ENCODE measurements around the gene DHCR24.

Gene DHCR24

DNA sequence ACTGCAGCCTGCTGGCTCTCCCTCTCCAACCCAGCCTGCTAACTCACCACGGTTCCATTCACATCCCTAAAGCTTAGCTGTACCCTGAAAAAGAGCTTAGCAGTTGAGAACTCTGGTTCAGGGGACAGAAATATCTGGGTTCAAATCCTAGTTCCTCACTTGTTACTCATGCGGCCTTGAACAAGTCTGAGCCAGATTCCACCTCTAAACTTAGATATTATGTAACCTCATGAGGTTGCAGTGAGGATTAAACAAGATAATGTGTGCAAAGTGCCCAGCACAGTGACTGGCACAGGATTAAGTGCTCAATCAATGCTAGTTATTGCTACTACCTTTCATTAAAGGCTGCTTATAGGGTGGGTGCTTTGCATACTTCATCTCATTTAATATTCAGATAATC is 41.3 kb upstream of the DHCR24 start:
- POLR2A ChIA-PET = no interaction called here
- Histone ChIP-seq H3K9me3 (ENCODE audit: control insufficient read depth, insufficient read depth, low read depth, low read length) (no peaks in the 10 kb centered on the region), H3K27ac (ENCODE audit: extremely low read depth, low read depth, low read length) (no peak overlapping the region), H3K36me3 (ENCODE audit: control insufficient read depth in 2 of 2, insufficient read depth in 1 of 2, low read length in 2 of 2) (no peaks in the 10 kb centered on the region), H3K4me3 (ENCODE audit: low read depth, low read length) (no peak overlapping the region), H3K4me1 (ENCODE audit: control insufficient read depth, insufficient read depth, low read length) (no peaks in the 10 kb centered on the region)
- CTCF ChIA-PET = interaction anchor here (0.9 to 5.1 kb wide), 4 partner anchors 9 to 94 kb away, joined by 4 to 35 read pairs (median 8); no protein-coding TSS in a partner anchor
- TF ChIP-seq ZNF221 (tag by site-specific recombination; IDR thresholded peaks at IDR 0.05; ENCODE audit: borderline replicate concordance) (no peak), ZNF239 (tag by site-specific recombination; IDR thresholded peaks at IDR 0.05) (no peak), ZNF549 (tag by site-specific recombination; IDR thresholded peaks at IDR 0.05) (no peak), KLF7 (tag by site-specific recombination; IDR thresholded peaks at IDR 0.05; ENCODE audit: borderline replicate concordance) (no peak), ZNF664 (tag by site-specific recombination; IDR thresholded peaks at IDR 0.05) (no peak), YY2 (tag by site-specific recombination; IDR thresholded peaks at IDR 0.05) (no peak), ZNF112 (tag by site-specific recombination; IDR thresholded peaks at IDR 0.05) (no peak)

DNA sequence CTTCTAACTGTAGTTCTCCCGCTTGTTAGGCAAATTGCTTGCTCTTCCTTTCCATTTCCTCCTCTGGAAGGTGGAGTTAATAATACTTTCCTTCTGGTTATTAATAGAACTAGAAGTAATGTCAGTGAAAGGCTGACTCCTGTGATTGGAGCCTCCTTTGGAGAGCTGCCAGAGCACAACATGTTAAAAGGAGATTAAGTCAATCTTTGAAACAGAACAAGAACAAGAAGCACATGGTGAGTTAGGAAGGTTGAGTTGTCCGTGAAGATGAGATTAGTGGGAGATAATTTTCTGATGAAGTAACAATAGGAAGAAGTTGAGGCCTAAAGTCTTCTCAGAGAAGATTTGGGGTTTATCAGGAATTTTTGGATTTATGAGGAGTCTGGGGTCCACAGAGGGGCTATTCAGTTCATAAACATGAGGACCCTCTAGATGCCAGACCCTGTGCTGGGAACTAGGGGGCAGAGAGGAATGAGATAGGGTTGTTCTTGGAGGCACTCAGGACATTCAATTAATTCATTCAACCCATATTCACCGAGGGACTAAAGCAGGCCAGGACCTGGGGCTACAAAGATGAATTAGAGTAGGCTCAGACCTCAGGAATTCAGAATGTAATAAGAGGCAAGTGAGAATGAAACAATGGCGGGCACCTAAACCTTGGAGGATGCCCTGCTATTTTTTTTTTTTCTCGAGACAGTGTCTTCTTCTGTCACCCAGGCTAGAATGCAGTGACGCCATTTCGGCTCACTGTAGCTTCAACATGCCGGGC is 40.7 kb upstream of the DHCR24 start:
- ChIA-PET CTCF (interaction anchor here (1.0 to 5.1 kb wide), 3 partner anchors 17 to 118 kb away, joined by 4 to 35 read pairs (median 6); no protein-coding TSS in a partner anchor), POLR2A (interaction anchor here (0.6 kb wide), 1 partner anchor 75 kb away, joined by 3 read pairs; no protein-coding TSS in a partner anchor)
- Histone ChIP-seq H3K9me3 (ENCODE audit: control insufficient read depth, insufficient read depth, low read depth, low read length) (no peaks in the 10 kb centered on the region), H3K36me3 (ENCODE audit: control insufficient read depth in 2 of 2, insufficient read depth in 1 of 2, low read length in 2 of 2) (no peaks in the 10 kb centered on the region), H3K4me3 (ENCODE audit: low read depth, low read length) (no peak overlapping the region), H3K4me1 (ENCODE audit: control insufficient read depth, insufficient read depth, low read length) (no peaks in the 10 kb centered on the region), H3K27ac (ENCODE audit: extremely low read depth, low read depth, low read length) (no peak overlapping the region)
- TF ChIP-seq ZNF677 (tag by site-specific recombination; IDR thresholded peaks at IDR 0.05) = no peak
- TF ChIP-seq ZNF529 (tag by site-specific recombination; IDR thresholded peaks at IDR 0.05; ENCODE audit: insufficient replicate concordance) = no peak
- no peak for TF ChIP-seq ZNF658 (tag by site-specific recombination; IDR thresholded peaks at IDR 0.05)
- TF ChIP-seq ZFP69B (tag by site-specific recombination; IDR thresholded peaks at IDR 0.05) = no peak
- TF ChIP-seq, protein P1, sequence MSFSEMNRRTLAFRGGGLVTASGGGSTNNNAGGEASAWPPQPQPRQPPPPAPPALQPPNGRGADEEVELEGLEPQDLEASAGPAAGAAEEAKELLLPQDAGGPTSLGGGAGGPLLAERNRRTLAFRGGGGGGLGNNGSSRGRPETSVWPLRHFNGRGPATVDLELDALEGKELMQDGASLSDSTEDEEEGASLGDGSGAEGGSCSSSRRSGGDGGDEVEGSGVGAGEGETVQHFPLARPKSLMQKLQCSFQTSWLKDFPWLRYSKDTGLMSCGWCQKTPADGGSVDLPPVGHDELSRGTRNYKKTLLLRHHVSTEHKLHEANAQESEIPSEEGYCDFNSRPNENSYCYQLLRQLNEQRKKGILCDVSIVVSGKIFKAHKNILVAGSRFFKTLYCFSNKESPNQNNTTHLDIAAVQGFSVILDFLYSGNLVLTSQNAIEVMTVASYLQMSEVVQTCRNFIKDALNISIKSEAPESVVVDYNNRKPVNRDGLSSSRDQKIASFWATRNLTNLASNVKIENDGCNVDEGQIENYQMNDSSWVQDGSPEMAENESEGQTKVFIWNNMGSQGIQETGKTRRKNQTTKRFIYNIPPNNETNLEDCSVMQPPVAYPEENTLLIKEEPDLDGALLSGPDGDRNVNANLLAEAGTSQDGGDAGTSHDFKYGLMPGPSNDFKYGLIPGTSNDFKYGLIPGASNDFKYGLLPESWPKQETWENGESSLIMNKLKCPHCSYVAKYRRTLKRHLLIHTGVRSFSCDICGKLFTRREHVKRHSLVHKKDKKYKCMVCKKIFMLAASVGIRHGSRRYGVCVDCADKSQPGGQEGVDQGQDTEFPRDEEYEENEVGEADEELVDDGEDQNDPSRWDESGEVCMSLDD (tag by site-specific recombination; IDR thresholded peaks at IDR 0.05) = no peak
- no peak for TF ChIP-seq ZNF19 (tag by site-specific recombination; IDR thresholded peaks at IDR 0.05; ENCODE audit: low read depth)
- TF ChIP-seq, protein P2, sequence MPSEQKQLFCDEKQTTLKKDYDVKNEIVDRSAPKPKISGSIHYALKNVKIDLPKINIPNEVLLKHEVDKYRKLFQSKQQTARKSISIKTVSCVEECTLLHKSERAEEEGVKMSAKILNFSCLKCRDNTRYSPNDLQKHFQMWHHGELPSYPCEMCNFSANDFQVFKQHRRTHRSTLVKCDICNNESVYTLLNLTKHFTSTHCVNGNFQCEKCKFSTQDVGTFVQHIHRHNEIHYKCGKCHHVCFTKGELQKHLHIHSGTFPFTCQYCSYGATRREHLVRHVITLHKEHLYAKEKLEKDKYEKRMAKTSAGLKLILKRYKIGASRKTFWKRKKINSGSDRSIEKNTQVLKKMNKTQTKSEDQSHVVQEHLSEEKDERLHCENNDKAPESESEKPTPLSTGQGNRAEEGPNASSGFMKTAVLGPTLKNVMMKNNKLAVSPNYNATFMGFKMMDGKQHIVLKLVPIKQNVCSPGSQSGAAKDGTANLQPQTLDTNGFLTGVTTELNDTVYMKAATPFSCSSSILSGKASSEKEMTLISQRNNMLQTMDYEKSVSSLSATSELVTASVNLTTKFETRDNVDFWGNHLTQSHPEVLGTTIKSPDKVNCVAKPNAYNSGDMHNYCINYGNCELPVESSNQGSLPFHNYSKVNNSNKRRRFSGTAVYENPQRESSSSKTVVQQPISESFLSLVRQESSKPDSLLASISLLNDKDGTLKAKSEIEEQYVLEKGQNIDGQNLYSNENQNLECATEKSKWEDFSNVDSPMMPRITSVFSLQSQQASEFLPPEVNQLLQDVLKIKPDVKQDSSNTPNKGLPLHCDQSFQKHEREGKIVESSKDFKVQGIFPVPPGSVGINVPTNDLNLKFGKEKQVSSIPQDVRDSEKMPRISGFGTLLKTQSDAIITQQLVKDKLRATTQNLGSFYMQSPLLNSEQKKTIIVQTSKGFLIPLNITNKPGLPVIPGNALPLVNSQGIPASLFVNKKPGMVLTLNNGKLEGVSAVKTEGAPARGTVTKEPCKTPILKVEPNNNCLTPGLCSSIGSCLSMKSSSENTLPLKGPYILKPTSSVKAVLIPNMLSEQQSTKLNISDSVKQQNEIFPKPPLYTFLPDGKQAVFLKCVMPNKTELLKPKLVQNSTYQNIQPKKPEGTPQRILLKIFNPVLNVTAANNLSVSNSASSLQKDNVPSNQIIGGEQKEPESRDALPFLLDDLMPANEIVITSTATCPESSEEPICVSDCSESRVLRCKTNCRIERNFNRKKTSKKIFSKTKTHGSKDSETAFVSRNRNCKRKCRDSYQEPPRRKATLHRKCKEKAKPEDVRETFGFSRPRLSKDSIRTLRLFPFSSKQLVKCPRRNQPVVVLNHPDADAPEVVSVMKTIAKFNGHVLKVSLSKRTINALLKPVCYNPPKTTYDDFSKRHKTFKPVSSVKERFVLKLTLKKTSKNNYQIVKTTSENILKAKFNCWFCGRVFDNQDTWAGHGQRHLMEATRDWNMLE (tag by site-specific recombination; conservative IDR thresholded peaks at IDR 0.05; ENCODE audit: low read depth) = no peak
- TF ChIP-seq, protein P3, sequence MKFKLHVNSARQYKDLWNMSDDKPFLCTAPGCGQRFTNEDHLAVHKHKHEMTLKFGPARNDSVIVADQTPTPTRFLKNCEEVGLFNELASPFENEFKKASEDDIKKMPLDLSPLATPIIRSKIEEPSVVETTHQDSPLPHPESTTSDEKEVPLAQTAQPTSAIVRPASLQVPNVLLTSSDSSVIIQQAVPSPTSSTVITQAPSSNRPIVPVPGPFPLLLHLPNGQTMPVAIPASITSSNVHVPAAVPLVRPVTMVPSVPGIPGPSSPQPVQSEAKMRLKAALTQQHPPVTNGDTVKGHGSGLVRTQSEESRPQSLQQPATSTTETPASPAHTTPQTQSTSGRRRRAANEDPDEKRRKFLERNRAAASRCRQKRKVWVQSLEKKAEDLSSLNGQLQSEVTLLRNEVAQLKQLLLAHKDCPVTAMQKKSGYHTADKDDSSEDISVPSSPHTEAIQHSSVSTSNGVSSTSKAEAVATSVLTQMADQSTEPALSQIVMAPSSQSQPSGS (tag by site-specific recombination; IDR thresholded peaks at IDR 0.05; ENCODE audit: low read depth) = no peak
- TF ChIP-seq RBAK (tag by site-specific recombination; IDR thresholded peaks at IDR 0.05) = no peak
- TF ChIP-seq ZNF768 (tag by site-specific recombination; IDR thresholded peaks at IDR 0.05) = no peak
- no peak for TF ChIP-seq ZNF501 (tag by site-specific recombination; IDR thresholded peaks at IDR 0.05)
- no peak for TF ChIP-seq ZSCAN16 (tag by site-specific recombination; IDR thresholded peaks at IDR 0.05)
- no peak for TF ChIP-seq ZBTB8A (tag by site-specific recombination; IDR thresholded peaks at IDR 0.05)
- TF ChIP-seq ZNF311 (tag by site-specific recombination; IDR thresholded peaks at IDR 0.05; ENCODE audit: borderline replicate concordance) = no peak
- TF ChIP-seq, protein P4, sequence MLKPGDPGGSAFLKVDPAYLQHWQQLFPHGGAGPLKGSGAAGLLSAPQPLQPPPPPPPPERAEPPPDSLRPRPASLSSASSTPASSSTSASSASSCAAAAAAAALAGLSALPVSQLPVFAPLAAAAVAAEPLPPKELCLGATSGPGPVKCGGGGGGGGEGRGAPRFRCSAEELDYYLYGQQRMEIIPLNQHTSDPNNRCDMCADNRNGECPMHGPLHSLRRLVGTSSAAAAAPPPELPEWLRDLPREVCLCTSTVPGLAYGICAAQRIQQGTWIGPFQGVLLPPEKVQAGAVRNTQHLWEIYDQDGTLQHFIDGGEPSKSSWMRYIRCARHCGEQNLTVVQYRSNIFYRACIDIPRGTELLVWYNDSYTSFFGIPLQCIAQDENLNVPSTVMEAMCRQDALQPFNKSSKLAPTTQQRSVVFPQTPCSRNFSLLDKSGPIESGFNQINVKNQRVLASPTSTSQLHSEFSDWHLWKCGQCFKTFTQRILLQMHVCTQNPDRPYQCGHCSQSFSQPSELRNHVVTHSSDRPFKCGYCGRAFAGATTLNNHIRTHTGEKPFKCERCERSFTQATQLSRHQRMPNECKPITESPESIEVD (tag by site-specific recombination; IDR thresholded peaks at IDR 0.05) = no peak
- no peak for TF ChIP-seq ZNF510 (tag by site-specific recombination; IDR thresholded peaks at IDR 0.05; ENCODE audit: insufficient replicate concordance)

Measured in HEK293 (cell line).